GM19238 (cell line): Measurements from ENCODE around the gene ARPC1A.
"Not testable (repeated sequence)": the region's sequence is repeated elsewhere in the genome, so short reads cannot be mapped to it uniquely, and the experiment has no call there.

Experiments
- DNase-seq: peaks from one replicate; pipeline ENCODE4 v3.0.0; 2011; ENCODE audit warnings: low spot score; ENCODE audit not compliant: insufficient read length

The ARPC1A gene

GRCh38 chr7:99369767-99370391 is 44.2 kb downstream of the ARPC1A start:
- no peak for DNase-seq

DNA sequence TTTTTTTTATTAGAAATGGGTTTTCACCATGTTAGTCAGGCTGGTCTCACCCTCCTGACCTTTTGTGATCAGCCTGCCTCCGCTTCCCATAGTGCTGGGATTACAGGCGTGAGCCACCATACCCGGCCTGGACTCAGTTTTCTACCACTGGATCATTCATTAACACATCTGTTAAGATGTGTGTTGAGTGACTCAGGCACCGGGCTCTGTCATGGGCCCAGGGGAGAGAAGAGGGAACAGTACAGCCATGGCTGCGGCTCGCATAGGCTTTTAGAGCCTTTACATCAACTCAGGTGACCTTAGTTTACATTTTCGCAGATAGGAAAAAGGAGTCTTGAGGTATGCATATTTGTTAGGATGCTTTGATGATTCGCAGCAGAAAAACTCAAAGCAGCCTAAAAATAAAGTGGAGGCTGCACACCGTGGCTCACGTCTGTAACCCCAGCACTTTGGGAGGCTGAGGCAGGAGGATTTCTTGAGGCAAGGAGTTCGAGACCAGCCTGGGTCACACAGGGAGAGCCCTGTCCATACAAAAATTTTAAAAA is 45.8 kb downstream of the ARPC1A start:
- no peak for DNase-seq

DNA sequence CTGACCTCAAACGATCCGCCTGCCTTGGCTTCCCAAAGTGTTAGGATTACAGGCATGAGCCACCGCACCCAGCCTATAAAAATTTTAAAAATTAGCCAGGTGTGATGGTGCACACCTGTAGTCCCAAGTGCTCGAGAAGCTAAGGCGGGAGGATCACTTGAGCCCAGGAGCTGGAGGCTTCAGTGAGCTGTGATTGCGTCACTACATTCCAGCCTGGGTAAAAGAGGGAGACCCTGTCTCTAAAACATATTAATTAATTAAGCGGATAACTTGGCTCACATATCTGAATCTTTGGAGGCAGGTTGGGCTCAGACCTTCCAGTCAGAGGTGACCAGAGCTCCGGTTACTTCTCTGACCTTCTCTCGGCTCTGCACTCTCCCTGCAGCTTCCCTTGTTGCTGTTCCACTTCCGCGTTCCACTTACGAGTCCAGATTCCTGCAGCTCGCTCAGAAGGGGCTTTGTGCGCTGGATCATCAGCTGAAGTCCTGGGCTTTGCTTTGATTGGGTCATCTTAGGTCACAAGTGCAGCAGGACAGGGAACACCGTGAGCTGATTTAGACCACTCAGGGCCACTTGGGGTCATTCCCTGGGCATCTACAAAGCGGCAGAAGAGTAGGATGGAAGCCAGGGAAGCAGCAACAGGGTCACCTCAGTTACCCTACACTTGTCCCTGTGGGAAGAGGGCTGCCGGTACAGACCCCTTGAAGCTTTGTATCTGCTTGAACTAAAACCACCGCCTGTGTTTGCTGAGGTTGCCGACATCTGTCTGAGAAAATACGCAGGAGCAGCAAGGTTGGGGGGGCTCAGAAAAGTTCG is 46.8 kb downstream of the ARPC1A start:
- no peak for DNase-seq

DNA sequence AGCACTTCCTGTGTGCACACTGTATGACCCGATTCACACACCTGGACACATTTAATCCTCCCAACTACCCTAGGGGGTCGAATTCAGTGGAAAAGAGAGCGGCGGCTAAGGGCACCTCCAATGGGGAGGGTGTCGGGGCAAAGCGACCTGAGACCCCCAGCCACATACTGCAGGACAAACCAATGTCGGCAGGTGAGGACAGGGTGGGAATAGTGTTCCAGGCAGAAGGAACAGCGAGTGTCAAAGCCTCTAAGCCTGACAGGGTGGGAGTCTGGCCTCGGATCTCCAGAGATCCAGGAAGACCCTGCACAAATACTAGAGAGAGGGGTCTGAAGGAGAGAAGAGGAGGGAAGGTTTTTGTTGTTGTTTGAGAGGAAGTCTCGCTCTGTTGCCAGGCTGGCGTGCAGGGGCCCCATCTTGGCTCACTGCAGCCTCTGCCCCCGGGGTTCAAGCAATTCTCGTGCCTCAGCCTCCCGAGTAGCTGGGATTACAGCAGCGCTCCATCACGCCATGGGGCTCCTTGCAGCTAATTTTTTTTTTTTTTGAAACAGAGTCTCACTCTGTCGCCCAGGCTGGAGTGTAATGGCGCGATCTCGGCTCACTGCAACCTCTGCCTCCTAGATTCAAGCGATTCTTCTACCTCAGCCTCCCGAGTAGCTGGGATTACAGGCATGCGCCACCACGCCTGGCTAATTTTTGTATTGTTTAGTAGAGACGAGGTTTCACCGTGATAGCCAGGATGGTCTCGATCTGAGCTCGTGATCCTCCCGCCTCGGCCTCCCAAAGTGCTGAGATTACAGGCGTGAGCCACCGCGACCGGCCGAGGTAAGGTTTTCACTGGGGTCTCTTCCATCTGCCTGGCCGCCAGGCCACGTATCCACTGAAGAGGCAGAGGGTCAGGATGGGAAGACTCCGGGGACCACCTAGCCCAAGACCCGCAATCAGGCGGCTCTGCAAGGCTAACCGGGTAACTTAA is 47.7 kb downstream of the ARPC1A start:
- DNase-seq, result no peak

DNA sequence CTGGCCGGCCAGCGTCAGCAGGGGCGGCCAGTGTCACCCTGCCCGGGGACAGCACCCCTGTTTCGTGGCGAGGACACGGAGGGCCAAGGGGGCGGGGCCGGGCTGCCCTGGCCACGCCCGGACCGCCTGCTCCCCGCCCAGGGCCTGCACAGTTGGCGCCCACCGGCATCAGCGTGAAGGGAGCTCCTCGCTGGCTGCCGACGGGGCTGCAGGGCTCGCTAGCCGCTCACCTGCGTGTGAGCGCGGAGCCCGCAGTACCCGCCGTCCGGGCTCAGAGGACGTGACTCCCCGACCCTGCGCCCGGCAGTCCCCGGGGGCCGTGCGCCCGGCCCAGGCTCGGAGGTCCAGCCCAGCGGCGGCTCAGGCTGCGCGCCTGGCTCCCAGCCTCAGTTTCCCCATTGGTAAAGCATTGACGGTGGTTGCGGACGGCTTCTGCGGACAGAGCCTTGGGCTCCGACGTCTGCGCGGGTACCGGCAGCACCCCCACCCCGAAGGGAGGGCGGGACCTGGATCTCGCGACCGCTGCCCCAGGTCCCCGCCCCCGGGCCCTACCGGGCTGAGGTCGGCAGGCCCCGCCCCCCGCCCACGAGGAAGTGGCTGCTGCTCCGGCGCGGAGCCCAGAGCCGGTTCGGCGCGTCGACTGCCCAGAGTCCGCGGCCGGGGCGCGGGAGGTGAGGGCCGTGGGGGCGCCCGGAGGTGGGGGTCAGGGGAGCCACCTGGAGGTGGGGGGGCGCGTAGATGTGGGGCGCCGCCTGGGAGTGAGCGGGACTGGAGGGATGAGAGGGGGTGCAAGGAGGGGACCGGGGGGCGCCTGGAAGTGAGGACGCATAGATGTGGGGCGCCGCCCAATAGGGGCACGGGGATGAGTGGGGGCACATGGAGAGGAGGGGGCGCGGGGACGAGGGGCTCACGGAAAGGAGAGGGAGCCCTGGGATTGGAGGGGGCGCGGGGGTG is 48.7 kb downstream of the ARPC1A start, which contains the start of gene ARPC1B:
Gene ARPC1B, plus strand, starts transcription at position 620 of the 954 bp plus-strand sequence. CDS start 10,985 bp downstream, outside the sequence.
- peak; percentile 94 for DNase-seq

DNA sequence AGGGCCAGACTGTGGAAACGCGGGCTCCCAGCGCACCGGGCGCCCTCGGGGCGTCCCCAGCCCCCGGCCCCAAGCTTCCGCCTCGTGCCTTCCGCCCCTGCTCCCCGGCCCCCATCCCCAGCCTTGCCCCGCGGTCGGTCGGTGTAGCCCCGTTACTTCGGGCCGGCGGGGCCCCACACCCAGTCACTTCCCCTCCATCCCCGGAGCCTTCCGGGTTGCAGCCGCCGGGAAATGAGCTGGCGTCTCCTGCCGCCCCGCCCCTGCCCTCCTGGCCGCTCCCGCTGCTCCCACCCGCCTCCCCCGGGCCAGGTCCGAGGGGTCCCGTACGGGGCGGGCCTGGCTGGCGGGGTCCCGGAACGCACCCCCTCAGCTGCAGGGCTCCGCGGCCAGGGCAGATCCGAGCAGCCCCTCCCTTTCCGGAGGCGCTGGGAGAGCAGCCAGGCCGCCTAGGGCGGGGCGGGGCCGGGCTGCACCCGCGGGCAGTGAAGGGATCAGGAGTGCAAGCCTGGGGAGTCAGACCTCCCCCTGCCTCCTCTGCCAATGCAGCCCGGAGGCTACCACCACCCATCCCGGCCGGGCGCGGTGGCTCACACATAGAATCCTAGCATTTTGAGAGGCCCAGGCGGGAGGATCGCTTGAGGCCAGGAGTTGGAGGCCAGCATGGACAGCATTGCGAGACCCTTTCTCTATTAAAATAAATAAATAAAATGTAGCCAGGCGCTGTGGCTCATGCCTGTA is 49.5 kb downstream of the ARPC1A start:
- DNase-seq, result peak; percentile 72

- DNase-seq, result no peak
These were observed 53.4 kb downstream of the ARPC1A start for GRCh38 chr7:99379043-99379577.

DNA sequence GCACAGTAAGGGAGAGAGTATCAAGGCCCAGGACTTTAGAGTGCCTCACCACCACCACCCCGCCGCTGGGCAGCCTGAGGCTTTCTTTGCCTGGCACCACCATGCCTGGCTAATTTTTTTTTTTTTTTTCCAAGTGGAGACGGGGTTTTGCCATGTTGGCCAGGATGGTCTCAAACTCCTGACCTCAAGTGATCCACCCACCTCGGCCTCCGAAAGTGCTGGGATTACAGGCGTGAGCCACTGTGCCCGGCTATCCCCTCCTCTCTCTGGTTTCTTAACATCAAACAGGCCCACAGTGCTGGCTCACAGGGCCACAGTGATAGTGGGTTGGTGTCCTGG is 54.0 kb downstream of the ARPC1A start:
- not testable (repeated sequence) for DNase-seq

GRCh38 chr7:99380032-99380822 is 54.5 kb downstream of the ARPC1A start:
- peak; percentile 52 for DNase-seq

- DNase-seq, result peak; percentile 78
These were observed 55.3 kb downstream of the ARPC1A start for GRCh38 chr7:99380823-99381663.

DNA sequence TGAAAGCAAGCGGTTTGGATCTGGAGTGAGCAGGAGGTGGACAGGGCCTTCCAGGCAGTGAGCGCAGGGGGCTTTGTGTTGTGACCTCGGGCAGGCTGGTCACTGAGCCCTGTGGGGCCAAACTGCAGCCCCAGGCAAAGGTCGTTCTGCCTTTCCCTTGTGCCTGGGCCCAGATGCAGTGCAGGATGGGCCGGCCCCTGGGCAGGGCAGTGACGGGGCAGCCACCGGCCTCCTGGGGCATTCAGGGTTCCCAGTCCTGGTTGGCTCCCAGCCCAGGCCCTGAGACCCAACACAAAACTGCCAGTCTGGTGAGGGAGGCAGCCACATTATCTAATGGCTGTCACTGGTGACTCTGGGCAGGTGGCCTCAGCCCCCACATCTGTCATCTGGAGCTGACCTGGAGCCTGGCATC is 56.0 kb downstream of the ARPC1A start:
- no peak for DNase-seq

DNA sequence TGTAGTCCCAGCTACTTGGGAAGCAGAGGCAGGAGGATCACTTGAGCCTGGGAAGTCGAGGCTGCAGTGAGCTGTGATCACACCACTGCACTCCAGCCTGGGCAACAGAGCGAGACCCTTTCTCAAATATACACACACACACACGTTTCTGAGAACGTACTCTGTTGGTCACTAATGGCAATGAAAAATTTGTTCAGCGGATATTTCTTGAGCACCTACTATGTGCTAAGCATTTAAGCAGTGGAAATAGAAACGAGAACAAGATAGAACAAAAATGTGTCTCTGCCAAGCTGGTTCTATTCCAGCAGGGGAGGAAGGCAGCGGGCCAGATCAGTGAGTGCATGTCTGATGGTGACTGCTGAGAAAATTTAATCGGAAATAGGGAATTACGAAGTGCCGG is 57.5 kb downstream of the ARPC1A start:
- no peak for DNase-seq

- DNase-seq, result no peak
These were observed 58.2 kb downstream of the ARPC1A start for GRCh38 chr7:99383791-99384370.

GRCh38 chr7:99384523-99384922 is 58.8 kb downstream of the ARPC1A start:
- DNase-seq, result no peak

DNA sequence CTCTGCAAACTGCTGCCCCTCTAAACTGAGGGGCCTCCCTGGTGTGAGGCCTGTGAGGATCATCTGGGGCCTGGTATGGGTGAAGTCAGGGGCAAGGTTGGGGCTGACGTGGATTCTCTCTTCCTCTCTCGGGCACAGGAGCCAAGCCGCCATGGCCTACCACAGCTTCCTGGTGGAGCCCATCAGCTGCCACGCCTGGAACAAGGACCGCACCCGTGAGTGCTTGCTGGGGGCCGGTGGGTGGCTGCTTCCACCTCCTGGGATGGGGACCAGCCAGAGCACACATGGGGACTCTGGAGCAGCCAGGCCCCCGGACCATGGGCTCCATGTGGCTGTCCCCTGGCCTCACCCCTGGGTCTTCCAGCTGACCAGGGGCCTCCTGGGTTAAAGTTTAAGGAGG is 59.9 kb downstream of the ARPC1A start:
- DNase-seq, result no peak

DNA sequence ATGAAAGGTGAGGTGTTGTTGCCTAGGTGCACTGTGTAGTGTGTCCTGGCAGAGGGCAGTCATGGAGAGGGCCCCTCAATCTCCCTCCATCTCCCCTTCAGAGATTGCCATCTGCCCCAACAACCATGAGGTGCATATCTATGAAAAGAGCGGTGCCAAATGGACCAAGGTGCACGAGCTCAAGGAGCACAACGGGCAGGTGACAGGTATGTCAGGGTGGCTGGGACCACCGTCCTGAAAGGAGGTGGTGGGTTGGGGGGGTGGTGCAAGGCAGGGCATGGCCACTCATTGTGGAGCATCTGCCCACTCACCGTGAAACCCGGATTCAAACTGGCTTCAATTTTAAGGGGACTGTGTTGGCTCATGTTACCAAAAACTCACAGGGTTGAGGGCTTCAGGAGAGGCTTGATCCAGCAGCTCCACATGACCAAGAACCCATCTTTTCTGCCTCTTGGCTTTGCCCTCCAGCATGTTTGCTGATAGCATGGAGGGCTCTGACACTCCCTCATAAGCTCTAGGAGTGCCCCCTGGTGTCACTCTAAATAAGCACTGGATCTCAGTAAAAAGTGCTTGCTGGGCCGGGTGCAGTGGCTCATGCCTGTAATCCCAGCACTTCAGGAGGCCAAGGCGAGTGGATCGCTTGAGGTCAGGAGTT is 61.0 kb downstream of the ARPC1A start:
- DNase-seq, result no peak

GRCh38 chr7:99387239-99387635 is 61.5 kb downstream of the ARPC1A start:
- not testable (repeated sequence) for DNase-seq
